Hematopoietic multipotent progenitor cell (in vitro differentiated cells): ENCODE data around the gene CD244. TPM values are rescaled to one million over a fixed set of nuclear protein-coding genes. Genes with fewer than 3 reads are reported as not detected.
"Not testable (repeated sequence)": the region's sequence is repeated elsewhere in the genome, so short reads cannot be mapped to it uniquely, and the experiment has no call there.

Experiments
- DNase-seq, 3 donors: peaks; one replicate each; pipeline ENCODE4 v3.0.0-alpha.2; 2011 to 2015; ENCODE audit warnings: low read depth in 2 of 3, low spot score in 2 of 3
- total RNA-seq: library from RNA; depleted of rRNA; stranded (reverse); fragments of >200 nt; gene quantifications from one replicate; pipeline ENCODE4 v1.2.3, GENCODE V29; 2012

Gene CD244
- total RNA-seq, 1 donor, result 35.5 TPM

GRCh38 chr1:160880216-160880615 is 17.5 kb upstream of the CD244 start:
- no peak for DNase-seq

GRCh38 chr1:160879056-160879455 is 16.4 kb upstream of the CD244 start:
- no peak for DNase-seq

- peak in 1 of 3 donors; percentile 83 for DNase-seq
Measured at GRCh38 chr1:160877221-160877620, 14.5 kb upstream of the CD244 start.

GRCh38 chr1:160876311-160876710 is 13.6 kb upstream of the CD244 start:
- no peak for DNase-seq

- DNase-seq, result not testable (repeated sequence)
Measured at GRCh38 chr1:160875591-160875990, 12.9 kb upstream of the CD244 start.

DNA sequence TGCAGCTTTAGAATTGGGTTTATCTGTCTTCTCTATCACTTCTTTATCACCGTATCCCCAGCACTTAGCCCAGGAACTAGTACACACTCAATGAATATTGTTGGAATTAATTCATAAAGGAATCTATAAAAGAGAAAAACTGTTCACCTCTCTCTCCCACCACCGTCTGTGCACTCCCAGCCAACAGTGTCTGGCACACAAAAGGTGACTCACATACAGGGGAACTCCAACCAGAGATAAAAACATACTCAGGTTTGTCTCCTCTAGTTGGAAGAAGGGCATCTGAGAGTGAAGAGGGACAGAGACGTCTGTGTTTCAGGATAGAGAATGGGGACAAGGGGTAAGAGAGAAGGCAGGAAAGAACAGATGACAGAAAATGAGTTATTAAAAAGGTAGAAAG is 12.2 kb upstream of the CD244 start:
- DNase-seq, result peak in 1 of 3 donors; percentile 19

GRCh38 chr1:160868141-160868540 is 5.5 kb upstream of the CD244 start:
- DNase-seq, result peak in 1 of 3 donors; percentile 40

GRCh38 chr1:160867651-160868050 is 5.0 kb upstream of the CD244 start:
- not testable (repeated sequence) for DNase-seq

GRCh38 chr1:160866695-160867260 is 4.1 kb upstream of the CD244 start:
- DNase-seq, result no peak

DNA sequence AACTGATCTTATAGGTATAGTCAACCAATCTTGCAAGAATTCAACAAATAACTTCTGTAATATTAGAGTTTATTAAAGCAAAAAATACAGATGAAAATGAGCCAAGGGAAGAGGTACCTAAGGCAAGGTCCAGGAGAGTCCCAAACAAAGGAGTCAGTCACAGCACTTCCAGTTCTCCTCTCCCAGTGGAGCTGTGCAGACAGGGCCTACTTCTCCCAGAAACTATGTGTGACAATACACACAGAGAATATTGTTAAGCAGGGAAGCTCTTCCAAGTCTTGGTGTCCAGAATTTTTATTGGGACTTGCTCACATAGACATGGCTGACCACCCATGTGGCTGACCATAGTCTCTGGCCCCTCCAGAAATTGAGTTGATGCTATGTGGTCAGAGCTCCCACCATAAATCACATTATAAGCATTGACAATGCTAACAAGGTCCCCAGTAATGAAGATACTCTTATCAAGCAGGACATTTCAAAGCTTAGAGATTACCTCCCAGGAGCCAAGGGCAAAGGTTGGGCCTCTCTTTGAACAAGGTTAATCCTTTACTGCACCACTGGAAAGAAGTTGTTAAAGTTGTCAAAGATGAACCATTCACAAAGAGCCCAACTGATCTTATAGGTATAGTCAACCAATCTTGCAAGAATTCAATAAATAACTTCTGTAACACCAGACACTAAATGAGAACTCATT is 3.5 kb upstream of the CD244 start:
- DNase-seq, result no peak

- no peak for DNase-seq
Measured at GRCh38 chr1:160865337-160865736, 2.6 kb upstream of the CD244 start.

- no peak for DNase-seq
Measured at GRCh38 chr1:160864173-160864572, 1.5 kb upstream of the CD244 start.

GRCh38 chr1:160863774-160864131 is 1.1 kb upstream of the CD244 start:
- no peak for DNase-seq

DNA sequence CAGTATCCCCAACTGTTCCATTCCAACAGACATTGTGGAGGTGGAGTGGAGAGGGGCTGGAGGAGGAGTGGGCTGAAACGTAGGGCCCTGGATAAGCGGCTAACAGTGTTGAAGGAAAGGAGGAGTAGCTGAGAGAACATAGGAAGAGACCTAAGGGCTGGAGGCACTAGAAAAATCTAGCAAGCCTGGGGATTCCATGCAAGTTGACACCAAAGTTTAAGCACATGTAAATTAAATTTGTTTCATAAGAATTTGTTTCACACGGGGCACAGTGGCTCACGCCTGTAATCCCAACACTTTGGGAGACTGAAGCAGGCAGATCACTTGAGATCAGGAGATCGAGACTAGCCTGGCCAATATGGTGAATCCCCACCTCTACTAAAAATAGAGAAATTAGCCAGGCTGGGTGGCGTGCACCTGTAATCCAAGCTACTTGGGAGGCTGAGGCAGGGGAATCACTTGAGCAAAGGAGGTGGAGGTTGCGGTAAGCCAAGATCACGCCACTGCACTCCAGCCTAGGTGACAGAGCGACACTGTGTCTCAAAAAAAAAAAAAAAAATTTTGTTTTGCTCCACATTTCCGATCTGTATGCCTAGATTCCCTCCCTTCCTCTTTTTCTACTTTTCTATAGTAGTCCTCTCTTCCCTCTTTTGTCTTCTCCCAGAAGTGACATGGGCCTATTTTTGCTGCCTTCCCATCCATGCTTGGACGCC is 530 bp upstream of the CD244 start:
- DNase-seq, result no peak

DNA sequence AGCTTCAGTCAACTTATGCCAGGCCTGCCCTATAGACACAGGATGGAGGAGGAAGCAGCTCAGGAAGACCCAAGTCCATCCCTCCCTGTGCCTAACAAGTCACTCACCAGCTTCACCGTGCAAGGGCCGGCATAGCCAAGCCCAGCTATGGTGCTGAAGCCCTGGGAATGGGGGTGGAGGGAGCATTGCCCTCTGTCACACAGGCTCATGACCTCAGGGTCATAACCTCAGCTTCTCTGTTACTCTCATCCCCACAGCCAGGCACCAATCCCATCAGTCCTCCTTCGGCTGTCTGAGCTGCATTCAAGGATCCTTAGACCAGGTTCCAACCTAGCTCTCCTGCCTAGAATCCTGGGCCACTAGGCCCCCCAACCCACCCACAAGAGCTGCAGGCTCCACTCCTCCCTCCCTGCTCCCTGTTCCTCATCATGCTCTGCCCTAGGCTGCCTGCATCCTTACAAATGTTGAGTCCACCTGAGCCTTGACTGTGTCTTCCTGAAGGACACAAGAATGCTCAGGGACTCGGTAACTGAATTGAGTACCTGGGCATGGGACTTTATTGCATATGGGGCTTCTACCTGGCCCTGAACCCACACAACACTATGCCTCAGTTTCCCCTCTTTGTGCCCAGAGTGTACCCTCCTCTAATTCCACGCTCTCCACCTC is 1.7 kb downstream of the CD244 start:
- DNase-seq, result no peak

- no peak for DNase-seq
Measured at GRCh38 chr1:160859166-160859565, 3.5 kb downstream of the CD244 start.

- DNase-seq, result no peak
Measured at GRCh38 chr1:160858507-160858906, 4.2 kb downstream of the CD244 start.

GRCh38 chr1:160858097-160858496 is 4.6 kb downstream of the CD244 start:
- peak in 2 of 3 donors; percentile 77 to 92 for DNase-seq

DNA sequence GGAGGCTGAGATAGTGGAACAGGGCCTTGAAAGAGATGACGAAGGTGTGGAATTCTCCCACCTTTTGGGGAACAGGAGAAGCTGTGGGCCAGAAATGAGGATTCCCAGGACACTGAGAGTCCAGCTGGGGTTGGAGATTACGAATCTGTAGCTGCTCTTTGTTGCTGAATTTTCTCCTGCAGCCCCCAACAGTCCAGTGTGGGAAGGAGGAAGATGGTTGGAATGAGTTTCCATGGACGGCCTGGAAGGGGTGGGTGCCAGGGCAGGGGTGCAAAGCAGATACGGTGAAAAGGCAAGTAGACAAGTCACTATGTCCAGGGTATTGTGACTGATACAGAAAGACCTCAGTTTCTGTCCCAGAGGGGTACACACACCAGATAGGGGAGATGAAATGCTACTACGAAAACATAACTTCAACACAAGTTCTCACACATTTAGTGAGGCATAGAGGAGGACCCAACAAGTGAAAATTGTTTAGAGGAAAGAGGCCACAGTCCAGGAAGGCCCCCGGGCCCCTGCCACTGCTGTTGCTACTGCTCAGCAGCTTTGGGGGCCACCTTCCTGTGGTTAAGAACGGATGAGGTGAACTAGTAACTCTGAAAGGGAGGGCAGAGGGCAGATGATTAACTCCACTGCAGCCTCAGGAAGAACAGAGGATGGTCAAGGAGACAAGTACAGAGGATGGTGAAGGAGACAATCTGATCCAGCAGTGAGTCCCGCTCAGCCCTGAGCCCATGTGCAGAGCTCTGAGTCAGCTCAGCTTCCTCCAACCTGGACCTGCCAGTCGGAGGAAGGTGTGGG is 7.3 kb downstream of the CD244 start:
- DNase-seq, result peak in 1 of 3 donors; percentile 70

DNA sequence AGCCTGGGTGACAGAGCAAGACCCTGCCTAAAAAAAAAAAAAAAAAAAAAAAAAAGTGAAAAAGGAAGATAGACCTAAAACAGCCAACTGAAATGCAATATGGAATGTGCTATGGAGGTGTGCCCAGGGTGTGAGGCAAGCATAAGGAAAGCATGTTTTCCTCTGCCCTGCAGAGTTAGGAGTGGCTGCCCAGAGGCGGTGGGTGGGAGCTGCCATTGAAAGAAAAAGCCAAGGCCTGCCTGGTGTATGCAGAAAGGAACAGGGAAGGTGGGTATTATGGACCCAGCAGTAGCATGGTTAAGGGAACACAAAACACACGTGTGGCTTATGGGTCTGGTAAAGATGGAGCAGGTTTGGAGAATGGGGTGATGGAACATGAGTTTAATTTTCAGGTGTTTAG is 8.9 kb downstream of the CD244 start:
- no peak for DNase-seq

DNA sequence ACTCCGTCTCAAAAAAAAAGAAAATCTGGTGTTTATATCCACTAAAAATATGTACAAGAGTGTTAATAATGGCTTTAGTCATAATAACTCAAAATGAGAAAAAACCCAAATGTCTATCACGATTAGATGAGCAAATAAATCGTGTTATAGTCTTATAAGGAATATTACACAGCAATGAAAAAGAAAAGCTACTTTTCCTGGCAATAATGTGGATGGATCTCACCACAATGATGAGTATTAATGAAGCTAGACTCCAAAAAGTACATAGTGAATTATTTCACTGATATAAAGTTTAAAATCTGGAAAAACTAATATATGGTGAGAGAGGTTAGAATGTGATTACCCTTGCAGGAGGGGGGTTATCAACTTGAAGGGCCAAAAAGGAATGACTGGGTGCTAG is 9.7 kb downstream of the CD244 start:
- DNase-seq, result no peak
